Islet of Langerhans (tissue), 1 donor: ENCODE results near the gene CDON.

Experiments used
- FAIRE-seq: peaks from one replicate; lab custom pipeline; 2011; peaks lifted over from hg19 to GRCh38; lab: Jason Lieb, UNC

CDON gene

GRCh38 chr11:126062679-126063506 is at the start of gene CDON:
CDON (minus strand) TSS chr11:126062866; CDS start chr11:126023476, 39,390 bp downstream.
- FAIRE-seq = no peak

GRCh38 chr11:126111458-126112116 is 48.9 kb upstream of the CDON start:
- no peak for FAIRE-seq

- no peak for FAIRE-seq
Measured at GRCh38 chr11:126109941-126110731, 47.5 kb upstream of the CDON start.

GRCh38 chr11:126106594-126107328 is 44.1 kb upstream of the CDON start:
- no peak for FAIRE-seq

GRCh38 chr11:126105748-126106080 is 43.0 kb upstream of the CDON start:
- FAIRE-seq = no peak

- FAIRE-seq = no peak
Measured at GRCh38 chr11:126105022-126105747, 42.5 kb upstream of the CDON start.

- no peak for FAIRE-seq
Measured at GRCh38 chr11:126104420-126104819, 41.8 kb upstream of the CDON start.

- no peak for FAIRE-seq
Measured at GRCh38 chr11:126103150-126103549, 40.5 kb upstream of the CDON start.

- FAIRE-seq = peak; percentile 30
Measured at GRCh38 chr11:126102436-126102981, 39.8 kb upstream of the CDON start.

GRCh38 chr11:126101930-126102283 is 39.2 kb upstream of the CDON start:
- FAIRE-seq = peak; percentile 74

GRCh38 chr11:126101251-126101929 is 38.7 kb upstream of the CDON start:
- FAIRE-seq = no peak

- no peak for FAIRE-seq
Measured at GRCh38 chr11:126100716-126101115, 38.0 kb upstream of the CDON start.

GRCh38 chr11:126098204-126098769 is 35.6 kb upstream of the CDON start:
- no peak for FAIRE-seq

GRCh38 chr11:126095745-126096144 is 33.1 kb upstream of the CDON start:
- no peak for FAIRE-seq

- FAIRE-seq = no peak
Measured at GRCh38 chr11:126090452-126090851, 27.8 kb upstream of the CDON start.

- no peak for FAIRE-seq
Measured at GRCh38 chr11:126088999-126089398, 26.3 kb upstream of the CDON start.

GRCh38 chr11:126086248-126086647 is 23.6 kb upstream of the CDON start:
- no peak for FAIRE-seq

- FAIRE-seq = no peak
Measured at GRCh38 chr11:126084608-126084912, 21.9 kb upstream of the CDON start.

- FAIRE-seq = no peak
Measured at GRCh38 chr11:126083829-126084607, 21.4 kb upstream of the CDON start.
